ENCODE data around the gene MCHR2.

GRCh38 chr6:99993533-99994251 is at the start of gene MCHR2:
- TF ChIP-seq, protein P1, sequence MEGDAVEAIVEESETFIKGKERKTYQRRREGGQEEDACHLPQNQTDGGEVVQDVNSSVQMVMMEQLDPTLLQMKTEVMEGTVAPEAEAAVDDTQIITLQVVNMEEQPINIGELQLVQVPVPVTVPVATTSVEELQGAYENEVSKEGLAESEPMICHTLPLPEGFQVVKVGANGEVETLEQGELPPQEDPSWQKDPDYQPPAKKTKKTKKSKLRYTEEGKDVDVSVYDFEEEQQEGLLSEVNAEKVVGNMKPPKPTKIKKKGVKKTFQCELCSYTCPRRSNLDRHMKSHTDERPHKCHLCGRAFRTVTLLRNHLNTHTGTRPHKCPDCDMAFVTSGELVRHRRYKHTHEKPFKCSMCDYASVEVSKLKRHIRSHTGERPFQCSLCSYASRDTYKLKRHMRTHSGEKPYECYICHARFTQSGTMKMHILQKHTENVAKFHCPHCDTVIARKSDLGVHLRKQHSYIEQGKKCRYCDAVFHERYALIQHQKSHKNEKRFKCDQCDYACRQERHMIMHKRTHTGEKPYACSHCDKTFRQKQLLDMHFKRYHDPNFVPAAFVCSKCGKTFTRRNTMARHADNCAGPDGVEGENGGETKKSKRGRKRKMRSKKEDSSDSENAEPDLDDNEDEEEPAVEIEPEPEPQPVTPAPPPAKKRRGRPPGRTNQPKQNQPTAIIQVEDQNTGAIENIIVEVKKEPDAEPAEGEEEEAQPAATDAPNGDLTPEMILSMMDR (IDR thresholded peaks at IDR 0.05) = no peak
- TF ChIP-seq POLR2A (IDR thresholded peaks at IDR 0.05) = no peak
